Activated CD4-positive, alpha-beta T cell treated with anti-CD3 and anti-CD28 coated beads, Interleukin-2, amount 50 U/mL, for 16 hours (primary cell): ENCODE measurements around the gene HSD11B2.

Source experiments
- DNase-seq: peaks from one replicate; pipeline ENCODE4 v3.0.0-alpha.2; 2020

The HSD11B2 gene

DNA sequence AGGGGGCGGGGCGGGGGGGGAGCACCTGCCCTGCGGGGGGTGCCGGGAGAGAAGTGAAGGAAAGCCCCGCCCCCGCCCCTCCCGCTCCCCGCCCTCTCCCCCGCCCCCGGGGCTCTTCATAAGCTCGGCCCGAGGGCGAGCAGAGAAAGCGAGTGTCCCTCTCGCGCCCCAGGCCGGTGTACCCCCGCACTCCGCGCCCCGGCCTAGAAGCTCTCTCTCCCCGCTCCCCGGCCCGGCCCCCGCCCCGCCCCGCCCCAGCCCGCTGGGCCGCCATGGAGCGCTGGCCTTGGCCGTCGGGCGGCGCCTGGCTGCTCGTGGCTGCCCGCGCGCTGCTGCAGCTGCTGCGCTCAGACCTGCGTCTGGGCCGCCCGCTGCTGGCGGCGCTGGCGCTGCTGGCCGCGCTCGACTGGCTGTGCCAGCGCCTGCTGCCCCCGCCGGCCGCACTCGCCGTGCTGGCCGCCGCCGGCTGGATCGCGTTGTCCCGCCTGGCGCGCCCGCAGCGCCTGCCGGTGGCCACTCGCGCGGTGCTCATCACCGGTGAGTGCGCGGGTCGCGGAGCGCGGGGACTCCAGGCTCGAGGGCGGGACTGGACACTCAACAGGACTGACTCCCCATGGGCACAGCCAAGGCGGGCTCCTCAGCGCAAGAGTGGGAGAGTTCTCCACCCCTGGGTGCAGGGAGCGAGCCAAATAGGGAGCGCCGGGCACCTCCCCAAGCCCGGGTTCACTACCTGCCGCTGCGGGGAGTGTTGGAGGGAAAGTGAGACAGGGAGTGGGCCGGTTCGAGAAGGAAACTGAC is at the start of gene HSD11B2:
Gene HSD11B2, plus strand, starts transcription at position 145 of the 798 bp plus-strand sequence. Its CDS starts 128 bp downstream, at position 273.
- DNase-seq, result no peak

- no peak for DNase-seq
Measured at GRCh38 chr16:67383284-67383683, 47.6 kb upstream of the HSD11B2 start.

DNA sequence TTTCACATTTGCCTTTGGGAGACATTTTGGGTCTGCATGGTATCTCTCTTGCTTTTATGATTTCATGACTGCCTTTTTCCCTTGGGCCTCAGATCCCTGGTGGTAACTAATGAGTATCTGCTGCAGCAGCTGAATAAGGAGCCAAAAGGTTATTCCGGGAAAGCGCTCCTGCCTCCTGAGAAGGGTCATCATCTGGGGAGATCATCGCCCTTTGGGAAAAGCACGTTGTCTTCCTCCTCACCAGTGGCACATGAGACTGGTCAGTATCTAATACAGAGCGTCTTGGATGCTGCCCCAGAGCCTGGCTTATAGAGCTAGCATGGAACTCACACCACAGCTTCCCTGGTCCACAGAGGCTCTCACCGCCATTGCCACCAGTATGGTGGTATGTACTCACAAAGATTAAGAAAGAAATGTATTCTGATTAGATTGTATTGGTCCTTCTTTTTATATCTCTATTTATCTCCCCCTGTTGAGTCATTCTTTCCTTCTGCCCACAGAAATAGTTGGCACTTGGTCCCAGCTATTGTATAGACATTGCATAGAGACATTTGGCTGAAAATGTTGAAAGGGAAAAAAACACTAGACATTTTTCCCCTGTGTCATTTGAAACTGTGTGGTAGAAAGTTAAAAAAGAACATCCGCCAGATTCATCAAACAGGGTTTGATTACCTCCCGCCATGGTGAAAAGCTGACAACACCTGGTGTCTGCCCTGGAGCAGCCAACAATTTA is 46.0 kb upstream of the HSD11B2 start:
- no peak for DNase-seq

GRCh38 chr16:67386861-67387455 is 44.0 kb upstream of the HSD11B2 start:
- DNase-seq, result no peak

DNA sequence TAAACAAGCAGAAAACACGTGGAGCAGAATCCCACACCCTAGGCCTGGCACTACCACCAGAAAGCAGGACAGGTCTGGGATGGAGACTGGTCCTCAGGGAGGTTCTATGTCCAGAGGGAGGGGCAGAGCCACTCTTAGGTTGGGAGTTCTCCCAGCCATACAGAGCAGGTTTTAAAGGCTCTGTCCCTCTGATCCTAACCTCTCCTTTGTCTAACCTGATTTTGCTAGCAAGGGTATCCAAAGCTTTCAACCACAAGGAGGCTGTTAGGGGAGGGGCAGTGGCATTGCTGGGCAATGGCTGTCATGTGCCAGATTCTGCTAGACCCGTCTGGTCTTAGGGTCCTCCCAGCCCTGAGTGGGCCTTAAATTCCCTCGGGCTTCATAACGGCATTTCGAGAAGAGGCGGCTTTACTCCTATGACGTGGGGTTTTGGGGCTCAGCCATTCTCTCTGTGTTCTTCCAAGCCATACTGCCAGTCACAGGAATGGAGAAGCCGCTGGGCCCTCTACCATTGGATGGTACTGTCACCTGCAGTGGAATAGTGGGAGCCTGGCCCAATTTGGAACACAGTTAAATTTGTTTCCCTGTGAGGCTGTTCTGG is 43.3 kb upstream of the HSD11B2 start:
- no peak for DNase-seq

DNA sequence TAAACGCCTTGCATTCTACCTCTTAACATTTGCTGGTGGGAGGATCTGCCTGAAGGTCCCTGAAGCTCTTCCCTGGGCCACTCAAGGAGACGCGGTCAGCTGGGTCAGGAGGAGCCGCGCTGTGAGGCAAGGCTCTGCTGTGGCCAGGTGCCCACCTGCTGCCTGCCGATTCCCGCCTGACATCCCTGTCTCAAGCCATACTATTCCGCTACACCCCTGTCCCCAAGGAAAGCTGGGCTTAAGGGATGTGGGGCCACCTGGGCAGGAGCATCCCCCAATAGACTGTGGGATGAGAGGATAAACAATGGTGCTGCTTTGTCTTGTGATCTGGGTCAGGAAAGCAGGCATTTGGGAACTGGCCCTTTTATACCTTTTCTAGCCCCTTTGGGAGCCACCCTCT is 42.7 kb upstream of the HSD11B2 start:
- no peak for DNase-seq

DNA sequence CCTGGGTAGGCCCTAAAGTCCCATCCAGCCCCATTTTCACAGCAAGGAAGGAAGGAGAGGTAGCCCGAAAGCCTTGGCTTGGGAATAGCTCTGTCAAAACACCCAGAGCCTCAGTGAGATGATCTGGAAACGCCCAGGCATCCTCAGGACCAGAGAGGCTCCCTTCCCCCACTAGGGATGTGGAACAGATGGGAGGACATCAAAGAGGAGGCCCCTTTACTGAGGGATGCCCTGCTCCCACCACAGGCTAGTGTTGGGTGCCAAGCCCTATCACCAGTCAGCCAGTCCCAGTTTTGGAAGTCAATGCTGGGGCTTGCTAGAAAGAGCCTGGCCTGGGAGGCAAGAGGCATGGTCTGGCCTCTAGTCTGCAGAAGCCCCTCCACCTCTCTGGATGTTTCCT is 42.3 kb upstream of the HSD11B2 start:
- DNase-seq, result no peak

DNA sequence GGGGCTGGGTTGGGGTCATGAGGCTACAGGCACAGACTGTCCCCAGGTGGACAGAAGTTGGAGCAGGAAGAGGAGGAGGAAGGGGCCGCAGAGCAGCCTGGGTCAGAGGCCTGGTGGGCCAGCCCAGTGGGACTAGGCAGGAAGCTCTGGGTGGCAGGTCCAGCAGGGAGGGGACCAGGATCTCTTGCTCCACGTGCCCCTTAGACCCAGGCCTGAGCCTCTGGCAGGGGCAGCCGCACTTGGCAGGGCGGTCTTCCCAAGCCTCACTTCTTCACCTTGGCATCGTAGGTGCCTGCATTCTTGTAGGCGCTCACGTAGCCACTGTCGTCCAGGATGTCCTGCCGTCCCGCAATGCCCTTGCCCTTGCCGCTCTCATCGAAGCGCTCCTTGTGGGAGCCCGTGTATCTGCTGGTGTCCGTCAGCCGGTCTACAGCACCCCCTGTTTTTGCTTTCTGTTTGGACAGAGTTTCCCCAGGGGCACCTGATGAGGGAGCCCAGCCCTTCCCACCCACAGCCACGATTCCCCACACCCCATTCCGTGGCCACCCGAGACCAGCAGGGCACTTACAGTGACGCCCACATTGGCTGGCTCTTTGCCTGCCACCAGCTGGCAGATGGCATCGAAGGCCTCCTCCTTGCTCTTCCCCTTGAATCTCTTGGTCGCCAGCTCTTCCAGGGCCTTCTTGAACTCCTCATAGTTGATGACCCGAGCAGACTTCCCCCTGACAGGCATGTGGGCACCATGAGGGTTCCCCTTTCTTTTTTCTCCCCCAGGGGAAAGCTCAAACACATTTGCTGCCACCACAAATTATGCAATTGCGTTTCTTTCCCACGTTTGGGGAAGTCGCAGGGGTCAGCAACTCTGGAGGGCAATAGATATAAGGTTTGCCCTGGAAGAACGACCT is 40.8 kb upstream of the HSD11B2 start:
- DNase-seq, result no peak

DNA sequence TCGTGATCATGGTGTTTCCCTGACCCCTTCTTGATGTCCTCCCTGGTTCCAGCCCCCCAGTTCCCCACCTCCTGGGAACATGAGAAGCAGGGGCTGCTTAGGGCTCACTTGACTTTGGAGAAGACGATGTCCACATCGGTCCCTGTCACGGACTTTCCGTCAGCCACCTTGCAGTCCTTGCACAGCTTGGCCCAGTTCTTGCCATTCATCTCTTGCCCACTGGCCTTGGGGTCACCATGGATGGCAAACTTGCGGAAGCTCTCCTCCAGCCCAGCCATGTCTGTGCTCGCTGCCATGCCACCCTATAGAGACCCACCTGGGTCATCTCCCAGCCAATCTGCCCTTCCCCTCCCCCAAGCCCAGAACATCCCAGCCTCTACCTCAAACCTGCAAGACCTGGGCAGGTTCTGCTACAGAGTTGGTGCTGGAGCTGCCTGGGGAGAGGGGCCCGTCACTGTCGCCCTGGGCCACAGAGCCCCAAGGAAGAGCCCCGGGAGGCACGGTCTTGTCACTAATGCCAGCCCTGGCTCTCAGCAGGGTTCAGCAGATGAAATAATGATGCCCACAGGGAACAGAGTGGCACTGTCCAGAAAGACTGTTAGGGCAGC is 40.0 kb upstream of the HSD11B2 start:
- no peak for DNase-seq

GRCh38 chr16:67391424-67392300 is 39.3 kb upstream of the HSD11B2 start:
- no peak for DNase-seq

GRCh38 chr16:67392301-67393059 is 38.4 kb upstream of the HSD11B2 start:
- no peak for DNase-seq

DNA sequence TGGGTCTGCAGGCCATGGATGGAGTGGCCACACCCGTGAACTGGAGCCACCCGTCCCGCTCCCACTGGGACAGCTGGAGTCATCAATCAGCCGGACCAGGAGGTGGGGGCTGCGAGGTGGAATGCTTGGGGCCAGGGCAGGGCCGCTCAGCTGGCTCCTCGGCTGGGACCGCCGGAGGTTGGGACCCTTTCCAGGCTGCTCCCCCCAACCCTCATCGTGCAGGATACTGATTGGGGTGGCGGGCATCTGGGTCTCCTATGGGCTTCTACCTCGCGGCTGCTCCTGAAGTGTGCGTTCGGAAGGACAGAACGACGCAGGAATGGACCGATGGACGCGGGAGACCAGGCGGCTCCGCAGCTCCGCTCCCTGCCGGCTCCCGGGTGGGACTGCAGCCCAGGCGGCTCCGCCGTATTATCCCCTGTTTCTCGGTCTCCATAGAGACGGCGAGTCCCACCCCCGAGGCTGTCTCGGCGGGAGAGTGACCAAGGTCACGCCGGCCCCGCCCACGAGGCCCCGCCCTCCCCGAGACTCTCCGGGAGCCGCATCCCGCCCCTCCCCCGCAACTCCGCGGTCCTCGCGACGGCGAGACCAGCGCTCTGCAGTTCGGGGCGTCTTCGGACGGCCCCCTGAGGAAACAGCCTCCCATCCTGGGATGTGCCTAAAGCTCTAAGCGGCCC is 37.7 kb upstream of the HSD11B2 start, which contains the start of gene TPPP3:
Gene TPPP3, minus strand, starts transcription at position 388 of the 677 bp plus-strand sequence. CDS start 2,387 bp downstream, outside the sequence.
- peak; percentile 42 for DNase-seq

DNA sequence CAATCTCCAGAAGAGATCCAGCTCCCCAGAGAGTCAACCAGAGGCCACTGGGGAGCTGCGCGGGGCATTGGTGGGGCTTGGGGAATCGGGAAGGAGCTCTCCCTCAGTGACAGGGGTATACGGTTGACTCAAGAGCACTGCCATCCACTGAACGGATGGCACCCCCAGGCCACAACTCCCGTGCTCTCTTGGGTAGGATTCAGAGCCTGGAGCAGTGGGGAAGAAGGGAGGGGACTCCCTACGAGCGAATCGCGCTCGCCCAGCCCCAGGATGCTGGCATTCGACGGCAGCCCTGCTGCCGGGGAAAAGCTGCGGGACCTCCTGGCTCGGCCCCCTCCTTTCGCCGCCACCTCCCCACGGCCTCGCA is 37.1 kb upstream of the HSD11B2 start:
- no peak for DNase-seq

- DNase-seq, result no peak
Measured at GRCh38 chr16:67394155-67395104, 36.5 kb upstream of the HSD11B2 start.

GRCh38 chr16:67395105-67395457 is 35.8 kb upstream of the HSD11B2 start:
- no peak for DNase-seq

- no peak for DNase-seq
Measured at GRCh38 chr16:67395458-67396158, 35.3 kb upstream of the HSD11B2 start.

DNA sequence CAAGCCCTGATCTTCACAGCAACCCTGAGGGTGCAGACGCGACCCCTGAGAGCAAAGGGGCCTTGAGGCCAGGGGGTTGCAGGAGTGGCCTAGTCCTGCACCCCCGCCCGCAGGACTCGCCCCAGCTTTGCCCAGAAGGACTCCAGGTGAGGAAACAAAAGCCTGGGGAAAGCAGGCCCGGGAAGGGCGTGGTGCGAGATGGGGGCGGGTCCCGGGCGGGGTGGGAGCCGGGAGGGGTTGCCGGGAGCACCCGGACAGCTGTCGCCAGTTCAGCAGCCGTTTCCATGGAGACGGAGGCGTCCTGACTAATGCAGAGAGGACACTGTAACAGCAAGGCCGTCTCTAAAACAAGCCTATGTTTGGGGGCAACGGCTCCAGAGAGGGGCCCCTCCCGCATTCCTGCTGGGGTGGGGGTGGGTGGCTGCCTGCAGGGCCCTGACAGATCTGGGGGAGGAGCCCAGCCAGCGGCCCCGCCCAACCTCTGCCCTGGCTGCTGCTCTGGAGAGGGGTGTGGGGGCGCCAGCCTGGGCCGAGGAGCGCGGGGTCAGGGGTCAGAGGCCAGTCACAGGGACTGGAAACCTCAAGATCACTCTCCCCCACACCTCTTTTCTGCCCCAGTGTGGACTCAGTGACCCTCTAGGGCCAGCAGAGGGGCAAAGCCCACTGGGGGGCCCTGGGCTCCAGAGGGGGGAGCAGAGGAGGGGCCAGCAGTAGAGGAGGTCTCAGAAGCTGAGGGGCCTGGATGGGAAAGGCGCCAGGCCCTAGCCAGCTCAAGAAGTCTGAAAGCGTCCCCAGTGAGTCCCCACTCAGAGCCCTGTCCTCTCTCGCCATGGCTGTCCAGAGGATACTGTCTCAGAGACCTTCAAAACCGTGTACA is 34.5 kb upstream of the HSD11B2 start:
- DNase-seq, result no peak
